ENCODE data around the gene C12orf76. TPM values are rescaled to one million over a fixed set of nuclear protein-coding genes. Genes with fewer than 3 reads are reported as not detected.

Gene C12orf76
- total and polyA plus RNA-seq, 9 of the 15 experiments (the other 6 are each of a cell fraction or from before 2014, with no cell fraction given): 6.3 to 38.6 (median 12.3) TPM

- Histone ChIP-seq H3K9me1 (ENCODE audit: control insufficient read depth, insufficient read depth, low read length) (no peaks in the 10 kb centered on the region), H4K20me1 (replicated peaks; ENCODE audit: control insufficient read depth, insufficient read depth, low read length) (no peaks in the 10 kb centered on the region), H3K4me3 (no peak overlapping the region), H3K9me3 (replicated peaks; ENCODE audit: control insufficient read depth, insufficient read depth, low read depth, low read length) (no peaks in the 10 kb centered on the region), H3K79me2 (ENCODE audit: control insufficient read depth, insufficient read depth, low read length) (peaks cover 2% of the 10 kb centered on the region; the same call in 1 of the 3 replicates), H3K4me2 (ENCODE audit: insufficient read depth, low read length) (no peak overlapping the region), H3K4me1 (replicated peaks in 1 of 2; ENCODE audit: control insufficient read depth in 2 of 2, insufficient read depth in 2 of 2, low read length in 2 of 2) (no peaks in the 10 kb centered on the region), H3K9ac (ENCODE audit: insufficient read depth in 1 of 2, low read depth in 2 of 2, low read length in 2 of 2) (no peak overlapping the region), H3K27ac (ENCODE audit: extremely low read depth, low read depth, low read length) (no peak overlapping the region), H3K36me3 (ENCODE audit: control insufficient read depth, insufficient read depth, low read length) (peaks cover 57% of the 10 kb centered on the region; the same call in 2 of the 3 replicates), H3K27me3 (ENCODE audit: control insufficient read depth in 2 of 2, insufficient read depth in 2 of 2, low read length in 2 of 2) (no peaks in the 10 kb centered on the region), H2AFZ (ENCODE audit: low read depth, low read length) (no peak overlapping the region)
- TF ChIP-seq MCM5 (IDR thresholded peaks at IDR 0.05; ENCODE audit: low read depth): no peak
- no peak for TF ChIP-seq ZNF76 (CRISPR knock-in tag; IDR thresholded peaks at IDR 0.05; ENCODE audit: borderline replicate concordance)
- no peak for TF ChIP-seq GMEB1 (CRISPR knock-in tag; IDR thresholded peaks at IDR 0.05)
- no peak for TF ChIP-seq RBM25 (IDR thresholded peaks at IDR 0.05; ENCODE audit: low read depth, low read length, severe bottlenecking)
- no peak for TF ChIP-seq PML (IDR thresholded peaks at IDR 0.05; ENCODE audit: low read length)
- TF ChIP-seq ZBTB12 (CRISPR knock-in tag; IDR thresholded peaks at IDR 0.05): no peak
- TF ChIP-seq CBX8 (IDR thresholded peaks at IDR 0.05; ENCODE audit: borderline replicate concordance, extremely low read depth, low read depth, low read length, poor library complexity, severe bottlenecking): no peak
- TF ChIP-seq MTF1 (CRISPR knock-in tag; IDR thresholded peaks at IDR 0.05; ENCODE audit: borderline replicate concordance): no peak
- TF ChIP-seq FOS (IDR thresholded peaks at IDR 0.05; ENCODE audit: extremely low read depth, insufficient read length): no peak
- no peak for TF ChIP-seq ZC3H11A (IDR thresholded peaks at IDR 0.05; ENCODE audit: low read depth, low read length)
- TF ChIP-seq TRIM24 (IDR thresholded peaks at IDR 0.05): no peak
- no peak for TF ChIP-seq ZNF384 (IDR thresholded peaks at IDR 0.05; ENCODE audit: low read depth, low read length)
- no peak for TF ChIP-seq SPI1 (IDR thresholded peaks at IDR 0.05; ENCODE audit: borderline replicate concordance, low read depth, low read length)
- no peak for TF ChIP-seq STAG1 (CRISPR knock-in tag; IDR thresholded peaks at IDR 0.05; ENCODE audit: borderline replicate concordance)
- no peak for TF ChIP-seq DEAF1 (CRISPR knock-in tag; IDR thresholded peaks at IDR 0.05)
- no peak for TF ChIP-seq RBM14 (IDR thresholded peaks at IDR 0.05; ENCODE audit: borderline replicate concordance, insufficient read depth, low read depth, low read length)
- TF ChIP-seq SMAD1 (IDR thresholded peaks at IDR 0.05; ENCODE audit: low read depth, low read length, partially characterized antibody): no peak
- DNase-seq (ENCODE audit: extremely low read depth in 1 of 4, low spot score in 3 of 4) (no peak), ATAC-seq (no peak), FAIRE-seq (no peak)
- intact Hi-C loops (cut with micrococcal nuclease): no loop called here
- in situ Hi-C loops (cut with MboI): no loop called here
- POLR2A ChIA-PET: no interaction called here
- no TSS peak for BruUV-seq (replicated peaks)
- CTCF ChIA-PET (ENCODE audit: low intra/inter-chr PET ratio): no interaction called here
- WGBS (ENCODE audit: insufficient coverage, low coverage, missing lambda C conversion rate): 80% methylated on average over 2 of the region's 2 CpGs
Observed at GRCh38 chr12:110015132-110015531, 33.2 kb downstream of the C12orf76 start.

All from K562 (cell line).